H1 (cell line): ENCODE results near the gene RRP9. TPM values are rescaled to one million over a fixed set of nuclear protein-coding genes. Genes with fewer than 3 reads are reported as not detected.
A peak's percentile ranks its signal among the peaks of the same experiment; 100 is the strongest.

ENCODE experiments used
- CTCF ChIA-PET: fragments of 300-600 bp; sonication (Branson Sonifier 250); formaldehyde crosslinking; loops from one replicate; lab custom pipeline; 2021; ENCODE audit not compliant: partially characterized antibody; lab: Charles Lee
- POLR2A ChIA-PET: fragments of 300-600 bp; sonication (Branson Sonifier 250); formaldehyde crosslinking; loops from one replicate; lab custom pipeline; 2021; ENCODE audit warnings: inconsistent platforms; ENCODE audit not compliant: partially characterized antibody; lab: Charles Lee
- DNase-seq, 2 experiments: peaks; one replicate each; pipeline versions ENCODE4 v3.0.0 to v3.0.0-alpha.2; 2010 to 2022; ENCODE audit warnings: low spot score in 2 of 2, low read depth in 1 of 2, mixed read lengths in 1 of 2
- FAIRE-seq: peaks from 2 replicates; lab custom pipeline; 2011; peaks lifted over from hg19 to GRCh38; lab: Jason Lieb, UNC
- H2AFZ ChIP-seq: 2 replicates; pipeline ENCODE4 v1.8.1; 2012; ENCODE audit warnings: low read length, inconsistent platforms
- H2AK5ac ChIP-seq: 2 replicates; pipeline ENCODE4 v1.6.1; 2013; ENCODE audit warnings: low read depth, low read length
- H2BK120ac ChIP-seq: replicated peaks from 2 replicates; pipeline ENCODE3; 2013; ENCODE audit warnings: low read depth, low read length, inconsistent platforms
- H2BK12ac ChIP-seq: 2 replicates; pipeline ENCODE4 v1.6.1; 2013; ENCODE audit warnings: low read depth, low read length
- H2BK15ac ChIP-seq: 2 replicates; pipeline ENCODE4 v1.6.1; 2013; ENCODE audit warnings: low read length
- H2BK20ac ChIP-seq: 2 replicates; pipeline ENCODE4 v1.6.1; 2013; ENCODE audit warnings: low read length
- H2BK5ac ChIP-seq: 2 replicates; pipeline ENCODE4 v1.6.1; 2013; ENCODE audit warnings: low read depth, low read length
- H3K14ac ChIP-seq: 2 replicates; pipeline ENCODE4 v1.6.1; 2013; ENCODE audit warnings: inconsistent platforms; ENCODE audit not compliant: insufficient read length
- H3K18ac ChIP-seq: 2 replicates; pipeline ENCODE4 v1.6.1; 2013; ENCODE audit warnings: low read length; ENCODE audit errors: extremely low read depth
- H3K23ac ChIP-seq: 2 replicates; pipeline ENCODE4 v1.6.1; 2013; ENCODE audit warnings: inconsistent platforms; ENCODE audit not compliant: insufficient read length
- H3K23me2 ChIP-seq: 2 replicates; pipeline ENCODE4 v1.6.1; 2013; ENCODE audit warnings: low read depth, low read length
- H3K27ac ChIP-seq: 2 replicates; pipeline ENCODE4 v1.6.1; 2011; ENCODE audit warnings: low read depth, low read length, inconsistent platforms
- H3K27me3 ChIP-seq, 4 experiments: replicated peaks in 1 of 4; 1 replicate in 1 of 4; 2 replicates in 3 of 4; pipeline versions ENCODE4 v1.6.1 to v1.8.1; 2011 to 2013; ENCODE audit warnings: low read length in 3 of 4, mild to moderate bottlenecking in 3 of 4, inconsistent platforms in 2 of 4, mixed read lengths in 2 of 4, moderate library complexity in 1 of 4; ENCODE audit not compliant: control insufficient read depth in 3 of 4, insufficient read depth in 3 of 4; ENCODE audit errors: extremely low read depth in 1 of 4
- H3K36me3 ChIP-seq, 4 experiments: 2 replicates each; pipeline versions ENCODE4 v1.6.1 to v1.8.1; 2011 to 2013; ENCODE audit warnings: mild to moderate bottlenecking in 4 of 4, low read length in 3 of 4, moderate library complexity in 2 of 4, control low read depth in 1 of 4, inconsistent platforms in 1 of 4; ENCODE audit not compliant: insufficient read depth in 4 of 4, control insufficient read depth in 2 of 4
- H3K4ac ChIP-seq: replicated peaks from 2 replicates; pipeline ENCODE3; 2013; ENCODE audit warnings: low read length, low read depth, mixed read lengths, inconsistent platforms; ENCODE audit not compliant: insufficient read length
- H3K4me1 ChIP-seq, 4 experiments: replicated peaks in 1 of 4; 1 replicate in 1 of 4; 2 replicates in 3 of 4; pipeline versions ENCODE4 v1.6.1 to v1.8.1; 2011 to 2013; ENCODE audit warnings: low read length in 3 of 4, inconsistent platforms in 2 of 4, mixed read lengths in 1 of 4; ENCODE audit not compliant: insufficient read depth in 4 of 4, control insufficient read depth in 3 of 4
- H3K4me2 ChIP-seq, 2 experiments: 2 replicates each; pipeline versions ENCODE4 v1.6.1 to v1.8.1; 2011 to 2013; ENCODE audit warnings: low read depth in 2 of 2, low read length in 2 of 2, control low read depth in 1 of 2, inconsistent platforms in 1 of 2, mild to moderate bottlenecking in 1 of 2; ENCODE audit not compliant: insufficient read depth in 1 of 2
- H3K4me3 ChIP-seq, 4 experiments: fragments of 200-600, 300-600 bp in 1 of 4; sonication (generic), shearing (Covaris generic), sonication (Bioruptor Twin) in 1 of 4; 2 replicates each; pipeline versions ENCODE4 v1.5.1 to v1.8.1; 2011 to 2016; ENCODE audit warnings: low read length in 4 of 4, low read depth in 3 of 4, control low read depth in 2 of 4, inconsistent platforms in 2 of 4, mild to moderate bottlenecking in 2 of 4, mixed read lengths in 1 of 4, moderate library complexity in 1 of 4; ENCODE audit not compliant: insufficient read depth in 2 of 4; ENCODE audit errors: extremely low read depth in 1 of 4
- H3K56ac ChIP-seq: replicated peaks from 2 replicates; pipeline ENCODE3; 2013; ENCODE audit warnings: low read depth, mild to moderate bottlenecking, mixed read lengths, low read length, inconsistent platforms; ENCODE audit not compliant: insufficient read length
- H3K79me1 ChIP-seq: 2 replicates; pipeline ENCODE4 v1.6.1; 2013; ENCODE audit warnings: low read depth, low read length, control low read depth
- H3K79me2 ChIP-seq, 2 experiments: 2 replicates each; pipeline versions ENCODE4 v1.6.1 to v1.8.1; 2012 to 2013; ENCODE audit warnings: low read length in 2 of 2, mild to moderate bottlenecking in 2 of 2, inconsistent platforms in 1 of 2; ENCODE audit not compliant: insufficient read depth in 2 of 2, control insufficient read depth in 1 of 2
- H3K9ac ChIP-seq, 4 experiments: replicated peaks in 1 of 4; 1 replicate in 1 of 4; 2 replicates in 3 of 4; pipeline versions ENCODE4 v1.6.1 to v1.8.1; 2011 to 2013; ENCODE audit warnings: low read depth in 3 of 4, low read length in 3 of 4, control low read depth in 2 of 4, mild to moderate bottlenecking in 2 of 4, moderate library complexity in 2 of 4, inconsistent platforms in 1 of 4; ENCODE audit errors: extremely low read depth in 1 of 4
- H3K9me3 ChIP-seq, 2 experiments: 2 replicates each; pipeline versions ENCODE4 v1.6.1 to v1.8.1; 2012 to 2013; ENCODE audit warnings: mild to moderate bottlenecking in 2 of 2, moderate library complexity in 2 of 2, control low read depth in 1 of 2, inconsistent platforms in 1 of 2, low read depth in 1 of 2, low read length in 1 of 2, mixed read lengths in 1 of 2; ENCODE audit not compliant: insufficient read depth in 2 of 2
- H4K20me1 ChIP-seq, 2 experiments: replicated peaks in 1 of 2; 2 replicates each; pipeline versions ENCODE3 to v1.8.1; 2011 to 2013; ENCODE audit warnings: inconsistent platforms in 2 of 2, low read length in 2 of 2, mild to moderate bottlenecking in 1 of 2; ENCODE audit not compliant: insufficient read depth in 2 of 2, control insufficient read depth in 1 of 2
- H4K5ac ChIP-seq: 2 replicates; pipeline ENCODE4 v1.6.1; 2013; ENCODE audit warnings: low read length, low read depth, mixed read lengths, inconsistent platforms; ENCODE audit not compliant: insufficient read length
- H4K8ac ChIP-seq: 2 replicates; pipeline ENCODE4 v1.8.0; 2013; ENCODE audit warnings: mild to moderate bottlenecking, moderate library complexity, low read length, inconsistent platforms; ENCODE audit not compliant: insufficient read depth; ENCODE audit errors: extremely low read depth
- H4K91ac ChIP-seq: replicated peaks from 2 replicates; pipeline ENCODE3; 2013; ENCODE audit warnings: low read length, mixed read lengths, inconsistent platforms; ENCODE audit not compliant: insufficient read length
- CREB1 ChIP-seq: IDR thresholded peaks from 2 replicates; pipeline ENCODE4 v1.6.1; 2012; ENCODE audit warnings: inconsistent platforms
- EZH2 ChIP-seq: fragments of 200-600 bp; sonication (generic); IDR thresholded peaks from 2 replicates; pipeline ENCODE4 v1.7.1; 2012; ENCODE audit warnings: low read depth, mild to moderate bottlenecking, moderate library complexity, low read length, inconsistent platforms; ENCODE audit not compliant: severe bottlenecking
- JUND ChIP-seq: IDR thresholded peaks from 2 replicates; pipeline ENCODE4 v1.6.1; 2011; ENCODE audit warnings: mild to moderate bottlenecking, improper control_type of control experiment, low read length
- POLR2A ChIP-seq, 2 experiments: IDR thresholded peaks; 1 replicate in 1 of 2; 2 replicates in 1 of 2; pipeline ENCODE4 v1.6.1; 2011; ENCODE audit warnings: low read depth in 2 of 2, low read length in 2 of 2, mild to moderate bottlenecking in 2 of 2; ENCODE audit errors: control extremely low read depth in 1 of 2
- SUZ12 ChIP-seq: fragments of 200-600 bp; sonication (generic); IDR thresholded peaks from 2 replicates; pipeline ENCODE4 v1.6.1; 2012; ENCODE audit warnings: mild to moderate bottlenecking, inconsistent platforms, low read length, moderate library complexity, mixed read lengths
- YY1 ChIP-seq: IDR thresholded peaks from 2 replicates; pipeline ENCODE4 v1.6.1; 2011; ENCODE audit warnings: low read depth, mild to moderate bottlenecking, low read length
- WGBS, 2 experiments: shearing (Covaris generic) in 1 of 2; methylation state at CpG; one replicate each; pipeline versions ENCODE4 v1.1.6 to v1.1.7; 2013 to 2015; ENCODE audit warnings: low lambda C conversion rate in 2 of 2, mixed read lengths in 2 of 2, inconsistent platforms in 1 of 2, low coverage in 1 of 2, missing lambda C conversion rate in 1 of 2; ENCODE audit not compliant: insufficient replicate concordance in 2 of 2, insufficient coverage in 1 of 2, insufficient read length in 1 of 2; ENCODE audit errors: extremely low coverage in 1 of 2, missing lambda C conversion rate in 1 of 2; 5-methylcytosine and 5-hydroxymethylcytosine counted together
- polyA plus RNA-seq, 7 experiments: library from polyadenylated mRNA; depleted of rRNA in 3 of 7; stranded (reverse) in 5 of 7; unstranded in 2 of 7; fragments of >200 nt in 5 of 7; fragments of 200-250 nt in 2 of 7; gene quantifications; 1 replicate in 5 of 7; 2 replicates in 1 of 7; 4 replicates in 1 of 7; pipeline versions ENCODE4 v1.2.1 to v1.2.3, GENCODE V29; 2011 to 2013; ENCODE audit warnings: missing spikeins in 2 of 7, mixed read lengths in 2 of 7
- total RNA-seq: library from RNA; stranded (reverse); fragmentation: NEBNext Ultra II Directional; extraction: Animal tissue kit (Norgen Biotek cat#: 25700); gene quantifications from 2 replicates; pipeline ENCODE4 v1.2.1, GENCODE V29; 2021
- TF ChIP-seq, protein P1 (sequence below): IDR thresholded peaks from 2 replicates; pipeline ENCODE4 v1.6.1; 2012; ENCODE audit warnings: inconsistent platforms
- TF ChIP-seq, protein P2 (sequence below): IDR thresholded peaks from 2 replicates; pipeline ENCODE4 v1.6.1; 2011; ENCODE audit warnings: low read length, improper control_type of control experiment

Gene RRP9
- total and polyA plus RNA-seq, 2 of the 8 experiments (the other 6 are each of a cell fraction or from before 2014, with no cell fraction given), result 55.6 to 68.9 TPM

DNA sequence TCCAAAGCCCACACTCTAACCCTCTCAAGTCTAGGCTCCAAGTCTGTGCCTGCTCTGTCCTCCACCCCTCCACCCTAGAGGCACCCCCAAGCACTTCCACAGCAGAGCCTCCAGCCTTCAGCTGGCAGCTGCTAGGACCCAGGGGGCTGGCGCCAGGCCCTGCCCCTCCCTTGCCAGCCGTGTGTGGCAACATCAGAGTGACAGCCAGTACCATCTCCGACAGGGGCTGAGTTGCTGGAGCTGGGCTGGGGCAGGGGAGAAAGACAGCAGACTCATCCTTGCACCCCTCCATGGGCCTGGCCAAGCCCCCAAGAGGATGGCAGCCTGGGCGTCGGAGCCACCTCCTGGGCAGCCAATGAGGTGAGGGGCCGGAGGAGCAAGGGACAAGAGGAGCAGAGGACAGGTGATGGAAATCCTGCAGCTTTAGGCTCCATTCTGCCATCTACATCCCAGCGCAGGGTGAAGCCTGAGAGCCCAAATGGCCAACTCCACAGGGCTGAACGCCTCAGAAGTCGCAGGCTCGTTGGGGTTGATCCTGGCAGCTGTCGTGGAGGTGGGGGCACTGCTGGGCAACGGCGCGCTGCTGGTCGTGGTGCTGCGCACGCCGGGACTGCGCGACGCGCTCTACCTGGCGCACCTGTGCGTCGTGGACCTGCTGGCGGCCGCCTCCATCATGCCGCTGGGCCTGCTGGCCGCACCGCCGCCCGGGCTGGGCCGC, 13.6 kb upstream of the RRP9 start, which contains the start of gene GPR62:
Gene GPR62, plus strand, starts transcription at position 207 of the 718 bp plus-strand sequence. Its CDS starts 272 bp downstream, at position 479.
- H3K14ac ChIP-seq, result no peak within 1 kb of the TSS
- peak within 1 kb of the TSS; percentile 6 for H3K4ac ChIP-seq
- peak within 1 kb of the TSS; percentile 61 for H4K91ac ChIP-seq
- H3K27ac ChIP-seq, result no peak within 1 kb of the TSS
- H3K18ac ChIP-seq, result peak within 1 kb of the TSS; percentile 71
- peak within 1 kb of the TSS; percentile 13 to 66 (median 48) for H3K4me3 ChIP-seq
- H4K5ac ChIP-seq, result no peak within 1 kb of the TSS
- TF ChIP-seq YY1, result peak; percentile 61; the same call in 1 of the 2 replicates
- peak in 1 of 2 experiments; percentile 24; a peak in 1 of 3 replicates for TF ChIP-seq POLR2A (IDR thresholded peaks at IDR 0.05; ENCODE audit: control extremely low read depth in 1 of 2, low read depth in 2 of 2, low read length in 2 of 2)
- peak; percentile 51 for TF ChIP-seq EZH2
- TF ChIP-seq CREB1, result peak; percentile 93
- TF ChIP-seq JUND, result no peak
- TF ChIP-seq, protein P1, sequence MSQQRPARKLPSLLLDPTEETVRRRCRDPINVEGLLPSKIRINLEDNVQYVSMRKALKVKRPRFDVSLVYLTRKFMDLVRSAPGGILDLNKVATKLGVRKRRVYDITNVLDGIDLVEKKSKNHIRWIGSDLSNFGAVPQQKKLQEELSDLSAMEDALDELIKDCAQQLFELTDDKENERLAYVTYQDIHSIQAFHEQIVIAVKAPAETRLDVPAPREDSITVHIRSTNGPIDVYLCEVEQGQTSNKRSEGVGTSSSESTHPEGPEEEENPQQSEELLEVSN, result peak; percentile 83
- TF ChIP-seq, protein P2, sequence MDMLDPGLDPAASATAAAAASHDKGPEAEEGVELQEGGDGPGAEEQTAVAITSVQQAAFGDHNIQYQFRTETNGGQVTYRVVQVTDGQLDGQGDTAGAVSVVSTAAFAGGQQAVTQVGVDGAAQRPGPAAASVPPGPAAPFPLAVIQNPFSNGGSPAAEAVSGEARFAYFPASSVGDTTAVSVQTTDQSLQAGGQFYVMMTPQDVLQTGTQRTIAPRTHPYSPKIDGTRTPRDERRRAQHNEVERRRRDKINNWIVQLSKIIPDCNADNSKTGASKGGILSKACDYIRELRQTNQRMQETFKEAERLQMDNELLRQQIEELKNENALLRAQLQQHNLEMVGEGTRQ, result no peak
- TF ChIP-seq SUZ12, result peak; percentile 52; the same call in 1 of the 2 replicates
- H3K79me1 ChIP-seq, result no peaks in the 10 kb centered on the region
- H4K20me1 ChIP-seq, result peaks cover 0 to 2% of the 10 kb centered on the region in 2 experiments
- peak within 1 kb of the TSS in 2 of 4 experiments; percentile 9 to 14; a peak in 2 of 7 replicates for H3K9ac ChIP-seq
- FAIRE-seq, result no peak
- no peak within 1 kb of the TSS for H2BK20ac ChIP-seq
- H2BK5ac ChIP-seq, result no peak within 1 kb of the TSS
- no peak within 1 kb of the TSS for H2AK5ac ChIP-seq
- no peaks in the 10 kb centered on the region for H3K79me2 ChIP-seq
- no peak for DNase-seq
- H3K9me3 ChIP-seq, result no peaks in the 10 kb centered on the region
- H3K56ac ChIP-seq, result no peak within 1 kb of the TSS
- peak within 1 kb of the TSS; percentile 59 to 88 for H3K4me2 ChIP-seq
- ChIA-PET POLR2A (interaction anchor here (0.7 to 15.7 kb wide), 7 partner anchors 9 to 38 kb away, joined by 4 to 148 read pairs (median 13); partner anchors contain the start of genes ABHD14B, ACY1, PARP3 and PCBP4), CTCF (interaction anchor here (0.9 to 5.7 kb wide), 7 partner anchors 8 to 98 kb away, joined by 3 to 29 read pairs (median 7); partner anchors contain the start of genes ABHD14A, ABHD14B, PARP3 and RRP9)
- no peaks in the 10 kb centered on the region for H3K36me3 ChIP-seq
- H3K27me3 ChIP-seq, result peaks cover 15 to 43% (median 35%) of the 10 kb centered on the region in 4 experiments
- peaks cover 0 to 15% (median 7%) of the 10 kb centered on the region in 4 experiments; a peak in 6 of 7 replicates for H3K4me1 ChIP-seq
- peak within 1 kb of the TSS; percentile 99 for H2BK15ac ChIP-seq
- WGBS, 2 experiments, result 30% methylated on average over 16 of the region's 33 CpGs; no CpG with 5 or more reads in 1 of the 2 experiments
- H2BK12ac ChIP-seq, result peak within 1 kb of the TSS; percentile 86; the same call in 1 of the 2 replicates
- H3K23me2 ChIP-seq, result peaks cover 8% of the 10 kb centered on the region; the same call in 1 of the 2 replicates
- H2BK120ac ChIP-seq, result no peak within 1 kb of the TSS
- H3K23ac ChIP-seq, result no peak within 1 kb of the TSS
- H2AFZ ChIP-seq, result peak within 1 kb of the TSS; percentile 92; the same call in 1 of the 2 replicates
- H4K8ac ChIP-seq, result peak within 1 kb of the TSS; percentile 91
